DOHH2 (cell line): Measurements from ENCODE around the gene LRPPRC.

Experiments used
- H3F3A ChIP-seq: fragments of 200-600 bp; sonication (generic), shearing (Covaris generic); 2 replicates; pipeline ENCODE4 v1.6.0; 2016; ENCODE audit warnings: antibody characterized with exemption, mild to moderate bottlenecking; ENCODE audit not compliant: control insufficient read depth, insufficient read depth
- H3K27ac ChIP-seq: fragments of 200-600 bp; sonication (generic); 2 replicates; pipeline ENCODE4 v1.5.1; 2014; ENCODE audit warnings: low read depth, mild to moderate bottlenecking, low read length, moderate library complexity
- H3K27me3 ChIP-seq: fragments of 200-600 bp; sonication (generic); 2 replicates; pipeline ENCODE4 v1.6.1; 2014; ENCODE audit warnings: mild to moderate bottlenecking, low read length, mixed read lengths; ENCODE audit not compliant: control insufficient read depth
- H3K36me3 ChIP-seq: fragments of 200-600 bp; sonication (generic); 2 replicates; pipeline ENCODE4 v1.6.1; 2014; ENCODE audit warnings: mild to moderate bottlenecking, low read length, moderate library complexity, mixed read lengths; ENCODE audit not compliant: control insufficient read depth
- H3K4me1 ChIP-seq: fragments of 200-600 bp; sonication (generic); 2 replicates; pipeline ENCODE4 v1.6.1; 2014; ENCODE audit warnings: mild to moderate bottlenecking, low read length, mixed read lengths; ENCODE audit not compliant: control insufficient read depth
- H3K4me2 ChIP-seq: fragments of 200-600 bp; sonication (generic); 2 replicates; pipeline ENCODE4 v1.6.0; 2014; ENCODE audit warnings: mild to moderate bottlenecking, low read length, moderate library complexity
- H3K4me3 ChIP-seq: fragments of 200-600 bp; sonication (generic); 2 replicates; pipeline ENCODE4 v1.5.1; 2014; ENCODE audit warnings: mild to moderate bottlenecking, low read length, mixed read lengths
- H3K79me2 ChIP-seq: fragments of 200-600 bp; sonication (generic); 2 replicates; pipeline ENCODE4 v1.6.1; 2014; ENCODE audit warnings: mild to moderate bottlenecking, low read length, mixed read lengths; ENCODE audit not compliant: control insufficient read depth
- H3K9me2 ChIP-seq: fragments of 200-600 bp; sonication (generic); replicated peaks from 2 replicates; pipeline ENCODE4 v1.6.1; 2014; ENCODE audit warnings: mild to moderate bottlenecking, low read length, mixed read lengths; ENCODE audit not compliant: control insufficient read depth
- H3K9me3 ChIP-seq: fragments of 200-600 bp; sonication (generic); 2 replicates; pipeline ENCODE4 v1.6.1; 2014; ENCODE audit warnings: antibody characterized with exemption, low read length, mixed read lengths; ENCODE audit not compliant: control insufficient read depth, insufficient read depth
- H4K20me1 ChIP-seq: fragments of 200-600 bp; sonication (generic); 2 replicates; pipeline ENCODE4 v1.6.0; 2014; ENCODE audit warnings: low read depth, mild to moderate bottlenecking, antibody characterized with exemption, low read length, moderate library complexity; ENCODE audit not compliant: control insufficient read depth, insufficient read depth
- CTCF ChIP-seq: fragments of 200-600 bp; sonication (generic); IDR thresholded peaks from one replicate; pipeline ENCODE4 v1.5.1; 2014; ENCODE audit warnings: antibody characterized with exemption, mild to moderate bottlenecking, low read depth, low read length; ENCODE audit not compliant: poor library complexity, severe bottlenecking
- EZH2phosphoT487 ChIP-seq: fragments of 200-600 bp; sonication (generic); IDR thresholded peaks from 2 replicates; pipeline ENCODE4 v1.6.1; 2017; ENCODE audit warnings: borderline replicate concordance, mild to moderate bottlenecking, antibody characterized with exemption, low read length, moderate library complexity, mixed read lengths

The LRPPRC gene

GRCh38 chr2:43899589-43899988 is 96.2 kb downstream of the LRPPRC start:
- Histone ChIP-seq H3K36me3 (peaks cover 95% of the 10 kb centered on the region), H3K4me2 (no peak overlapping the region), H3K4me1 (no peaks in the 10 kb centered on the region)

GRCh38 chr2:43898838-43899346 is 96.9 kb downstream of the LRPPRC start:
- Histone ChIP-seq H3K27me3 (no peaks in the 10 kb centered on the region), H3K4me1 (no peaks in the 10 kb centered on the region), H3K9me3 (no peaks in the 10 kb centered on the region), H3K36me3 (peaks cover 95% of the 10 kb centered on the region), H3F3A (peaks cover 8% of the 10 kb centered on the region), H3K79me2 (no peaks in the 10 kb centered on the region), H3K9me2 (no peaks in the 10 kb centered on the region), H3K4me2 (no peak overlapping the region), H3K27ac (no peak overlapping the region), H4K20me1 (no peaks in the 10 kb centered on the region; the same call in 1 of the 2 replicates), H3K4me3 (no peak overlapping the region)
- no peak for TF ChIP-seq CTCF
- TF ChIP-seq EZH2phosphoT487, result no peak

More at GRCh38 chr2:43899589-43899988, 96.2 kb downstream of the LRPPRC start:
- no peak overlapping the region for H3K4me3 ChIP-seq
- no peaks in the 10 kb centered on the region for H3K9me2 ChIP-seq
- no peaks in the 10 kb centered on the region for H3K9me3 ChIP-seq
- peaks cover 6% of the 10 kb centered on the region; the same call in 1 of the 2 replicates for H3F3A ChIP-seq
- no peak overlapping the region for H3K27ac ChIP-seq
- no peaks in the 10 kb centered on the region for H4K20me1 ChIP-seq
- no peaks in the 10 kb centered on the region for H3K27me3 ChIP-seq
- H3K79me2 ChIP-seq, result no peaks in the 10 kb centered on the region
- TF ChIP-seq CTCF (no peak), EZH2phosphoT487 (no peak)

- Histone ChIP-seq H3K36me3 (peaks cover 97% of the 10 kb centered on the region), H3K9me2 (no peaks in the 10 kb centered on the region), H3K4me3 (no peak overlapping the region), H3K4me2 (no peak overlapping the region), H3K79me2 (no peaks in the 10 kb centered on the region), H3K27ac (no peak overlapping the region), H4K20me1 (no peaks in the 10 kb centered on the region; the same call in 1 of the 2 replicates), H3K9me3 (no peaks in the 10 kb centered on the region), H3K4me1 (no peaks in the 10 kb centered on the region), H3F3A (peaks cover 8% of the 10 kb centered on the region), H3K27me3 (no peaks in the 10 kb centered on the region)
- TF ChIP-seq EZH2phosphoT487 (no peak), CTCF (no peak)
These were observed 97.5 kb downstream of the LRPPRC start for GRCh38 chr2:43898134-43898837.
